GM21619 (cell line): ENCODE results near the gene IPO9.
"Not testable (repeated sequence)": the region's sequence is repeated elsewhere in the genome, so short reads cannot be mapped to it uniquely, and the experiment has no call there.

ENCODE experiments used
- ATAC-seq: cut with Tn5 transposase; IDR thresholded peaks from one replicate; pipeline ENCODE4 v1.9.1; 2021; ENCODE audit not compliant: unreplicated experiment

Gene IPO9

GRCh38 chr1:201845331-201846083 lies 16.6 kb downstream of the IPO9 start:
- ATAC-seq, result no peak

GRCh38 chr1:201847150-201847549 lies 18.2 kb downstream of the IPO9 start:
- ATAC-seq, result no peak

- no peak for ATAC-seq
These were observed 19.3 kb downstream of the IPO9 start for GRCh38 chr1:201848230-201848629.

GRCh38 chr1:201849372-201850052 lies 20.6 kb downstream of the IPO9 start:
- no peak for ATAC-seq

- no peak for ATAC-seq
These were observed 21.1 kb downstream of the IPO9 start for GRCh38 chr1:201850053-201850397.

- ATAC-seq, result no peak
These were observed 23.0 kb downstream of the IPO9 start for GRCh38 chr1:201851949-201852348.

- not testable (repeated sequence) for ATAC-seq
These were observed 27.8 kb downstream of the IPO9 start for GRCh38 chr1:201856722-201857121.

GRCh38 chr1:201859424-201859823 lies 30.5 kb downstream of the IPO9 start:
- no peak for ATAC-seq

- no peak for ATAC-seq
These were observed 32.5 kb downstream of the IPO9 start for GRCh38 chr1:201861448-201861847.

- no peak for ATAC-seq
These were observed 41.4 kb downstream of the IPO9 start for GRCh38 chr1:201870397-201870796.

GRCh38 chr1:201874672-201875071 lies 45.7 kb downstream of the IPO9 start:
- no peak for ATAC-seq

- no peak for ATAC-seq
These were observed 47.3 kb downstream of the IPO9 start for GRCh38 chr1:201876148-201876818.

- ATAC-seq, result no peak
These were observed 49.0 kb downstream of the IPO9 start for GRCh38 chr1:201877877-201878401.

- no peak for ATAC-seq
These were observed 52.1 kb downstream of the IPO9 start for GRCh38 chr1:201880928-201881571.

- no peak for ATAC-seq
These were observed 52.7 kb downstream of the IPO9 start for GRCh38 chr1:201881617-201882016.

GRCh38 chr1:201882665-201883132 lies 53.7 kb downstream of the IPO9 start:
- ATAC-seq, result peak; percentile 62

- ATAC-seq, result no peak
These were observed 54.3 kb downstream of the IPO9 start for GRCh38 chr1:201883266-201883665.

- no peak for ATAC-seq
These were observed 54.8 kb downstream of the IPO9 start for GRCh38 chr1:201883786-201884185.

GRCh38 chr1:201884425-201884824 lies 55.5 kb downstream of the IPO9 start:
- ATAC-seq, result no peak

GRCh38 chr1:201885531-201886075 lies 56.6 kb downstream of the IPO9 start:
- ATAC-seq, result no peak
